Right ventricle myocardium inferior (tissue), 1 donor: ENCODE measurements around the gene SPTBN4. TPM values are rescaled to one million over a fixed set of nuclear protein-coding genes. Genes with fewer than 3 reads are reported as not detected.
A peak's percentile ranks its signal among the peaks of the same experiment; 100 is the strongest.
"Not testable (repeated sequence)": the region's sequence is repeated elsewhere in the genome, so short reads cannot be mapped to it uniquely, and the experiment has no call there.

ENCODE experiments used
- ATAC-seq: fragments of 200-7000 bp; cut with Tn5 transposase; one replicate; pipeline ENCODE4 v1.9.1; 2020; ENCODE audit warnings: mild to moderate bottlenecking, moderate library complexity
- DNase-seq: peaks from one replicate; pipeline ENCODE4 v3.0.0; 2021; ENCODE audit errors: missing footprints
- intact Hi-C: fragments of 100-400 bp; cut with DNase I; formaldehyde crosslinking; loops from one replicate; pipeline ENCODE4 v1.11.0; 2022
- total RNA-seq: library from RNA; stranded (reverse); fragmentation: NEBNext Ultra II Directional; extraction: Animal tissue kit (Norgen Biotek cat#: 25700); gene quantifications from one replicate; pipeline ENCODE4 v1.2.1, GENCODE V29; 2021
- donor health status: DM: no; HTN: yes; CAD: no; lungs with severe emphysema.

SPTBN4 gene
- total RNA-seq, 1 donor from 2014 or later: 5.1 TPM

DNA sequence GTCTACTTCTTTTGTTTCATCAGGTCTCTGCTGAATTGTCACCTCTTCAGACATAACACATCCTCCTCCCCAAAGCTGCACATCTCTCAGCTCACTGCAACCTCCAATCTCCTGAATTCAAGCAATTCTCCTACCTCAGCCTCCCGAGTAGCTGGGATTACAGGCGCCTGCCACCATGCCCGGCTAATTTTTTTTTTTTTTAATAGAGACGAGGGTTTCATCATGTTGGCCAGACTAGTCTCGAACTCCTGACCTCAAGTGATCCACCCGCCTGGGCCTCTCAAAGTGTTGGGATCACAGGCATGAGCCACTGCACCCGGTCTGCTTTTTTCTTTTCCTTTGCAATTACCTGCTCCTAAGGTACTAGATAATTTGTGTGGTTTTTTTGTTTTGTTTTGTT is 34.0 kb upstream of the SPTBN4 start:
- intact Hi-C loops, ATAC-seq, DNase-seq: not testable (repeated sequence)

GRCh38 chr19:40433391-40434216 is 33.2 kb upstream of the SPTBN4 start:
- peak; percentile 91 for DNase-seq
- peak; percentile 98 for ATAC-seq
- intact Hi-C loops: no loop called here

GRCh38 chr19:40438284-40438683 is 28.5 kb upstream of the SPTBN4 start:
- no peak for ATAC-seq
- intact Hi-C loops: no loop called here
- no peak for DNase-seq

DNA sequence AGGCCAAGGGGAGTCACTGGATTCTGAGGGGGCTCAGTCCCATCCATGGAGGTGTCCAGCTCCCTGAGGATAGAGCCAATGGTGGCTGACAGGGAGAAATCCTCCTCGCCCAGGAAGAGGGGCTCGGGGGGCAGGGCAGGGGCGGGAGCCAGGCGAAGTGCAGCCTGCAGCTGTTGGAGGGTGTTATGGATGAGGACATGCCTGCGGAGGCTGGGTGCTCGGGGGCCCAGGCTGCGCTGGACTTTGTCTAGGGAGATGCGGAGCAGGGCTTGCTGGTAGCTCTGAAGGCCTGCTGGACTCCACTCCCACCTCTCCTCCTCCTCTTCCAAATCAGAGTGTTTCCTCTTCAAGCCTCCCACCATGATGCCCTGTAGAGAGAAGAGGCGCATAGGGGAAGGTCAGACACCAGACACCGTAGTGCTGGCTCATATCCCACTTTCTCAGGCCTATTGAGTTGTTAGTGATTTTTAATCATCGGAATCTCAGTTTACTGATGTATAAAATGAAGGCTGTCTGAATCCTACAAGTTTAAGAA is 25.0 kb upstream of the SPTBN4 start:
- DNase-seq (no peak), ATAC-seq (no peak)
- intact Hi-C loops: no loop called here

GRCh38 chr19:40442328-40443130 is 24.3 kb upstream of the SPTBN4 start:
- ATAC-seq (no peak), DNase-seq (no peak)
- intact Hi-C loops: loop anchor here (1.0 kb wide), 1 partner anchor 17 kb away; the partner anchor contains the start of gene SERTAD1

DNA sequence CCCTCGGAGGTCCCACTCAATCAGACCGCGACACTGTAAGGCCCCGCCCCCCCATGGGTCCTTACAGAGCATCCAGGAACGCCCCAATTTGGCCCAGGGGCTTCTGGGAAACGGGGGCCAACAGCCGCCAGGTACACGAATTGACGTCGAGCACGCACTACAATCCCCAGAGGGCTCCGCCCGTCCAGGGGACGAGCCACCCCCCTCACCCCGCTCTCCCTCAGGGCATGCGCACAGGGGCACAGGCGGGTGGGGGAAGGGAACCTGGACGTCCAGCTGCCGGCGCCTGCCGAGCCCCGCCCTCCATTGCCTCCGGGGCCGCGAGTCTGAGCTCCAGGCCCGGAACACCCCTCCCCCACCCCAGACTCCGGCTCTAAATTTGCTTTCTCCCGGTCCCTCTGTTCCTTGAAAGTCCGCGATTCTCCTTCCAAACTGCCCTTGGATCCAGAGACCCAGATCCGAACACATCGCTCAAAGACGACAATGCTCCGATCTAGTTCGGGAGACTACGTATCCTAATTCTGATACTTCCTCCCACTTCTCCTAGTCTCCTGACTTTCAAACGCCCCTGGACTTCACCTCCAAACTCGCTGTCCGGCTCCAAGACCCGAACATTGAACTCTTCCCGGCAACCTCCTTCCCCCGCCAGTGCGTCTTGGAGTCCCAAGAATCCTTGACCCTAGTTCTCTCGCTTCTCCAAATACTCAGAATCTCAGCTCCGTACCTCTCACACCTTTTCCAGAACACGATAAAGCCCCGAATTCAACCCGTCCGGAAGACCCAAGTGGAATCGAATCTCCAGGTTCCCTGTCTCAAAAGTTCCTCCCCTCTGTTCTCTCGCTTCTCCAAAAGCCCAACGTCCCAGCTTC is 23.4 kb upstream of the SPTBN4 start:
- DNase-seq (peak; percentile 100), ATAC-seq (peak; percentile 87)
- intact Hi-C loops: loop anchor here (1.0 kb wide), 1 partner anchor 18 kb away; the partner anchor contains the start of gene SERTAD1

DNA sequence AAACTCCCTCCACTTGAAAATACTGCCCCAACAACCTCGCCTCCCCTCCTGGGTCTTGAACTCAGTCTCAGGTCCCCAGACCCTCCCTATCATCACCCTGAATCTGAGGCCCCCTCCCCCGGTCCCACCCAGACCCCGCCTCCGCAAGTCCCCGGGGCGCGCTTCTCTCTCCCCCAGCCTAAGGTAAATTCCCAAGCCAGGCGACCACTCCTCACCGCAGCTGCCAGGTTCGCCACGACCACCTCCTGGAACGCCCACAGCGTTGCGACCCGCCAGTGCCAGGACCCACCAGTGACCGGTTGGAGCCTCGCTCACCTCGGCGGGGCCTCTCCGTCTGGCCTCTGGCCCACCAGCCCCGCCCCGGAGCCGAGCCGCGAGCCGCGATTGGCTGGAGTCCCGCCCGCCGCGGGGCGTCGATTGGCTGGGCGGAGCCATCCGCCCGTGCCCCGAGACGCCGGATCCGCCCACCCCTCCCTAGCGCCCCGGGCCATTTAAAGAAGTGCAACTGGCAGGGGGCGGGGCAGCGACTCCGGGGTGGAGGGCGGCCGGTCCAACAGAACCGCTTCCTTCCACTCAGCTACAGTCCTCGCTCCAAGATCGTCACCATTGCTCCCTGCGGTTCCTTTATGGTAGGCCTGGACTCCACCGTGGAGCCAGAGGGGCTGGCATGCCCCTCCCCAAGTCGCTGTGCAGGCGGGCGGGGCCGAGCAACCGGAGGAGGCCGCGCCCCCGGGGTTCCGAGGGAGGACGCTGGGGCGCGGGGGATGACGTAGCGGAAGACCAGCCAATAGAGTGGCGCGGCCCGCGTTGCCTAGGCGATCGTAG is 22.6 kb upstream of the SPTBN4 start, which contains the start of gene SERTAD3:
TSS of gene SERTAD3 (minus strand) at position 336 of the 825 bp plus-strand sequence. CDS start 2,255 bp downstream, outside the sequence.
- intact Hi-C loops: loop anchor here (1.0 kb wide), 3 partner anchors 19 to 40 kb away; partner anchors contain the start of genes BLVRB and SERTAD1
- DNase-seq (peak; percentile 99), ATAC-seq (peak; percentile 84)

DNA sequence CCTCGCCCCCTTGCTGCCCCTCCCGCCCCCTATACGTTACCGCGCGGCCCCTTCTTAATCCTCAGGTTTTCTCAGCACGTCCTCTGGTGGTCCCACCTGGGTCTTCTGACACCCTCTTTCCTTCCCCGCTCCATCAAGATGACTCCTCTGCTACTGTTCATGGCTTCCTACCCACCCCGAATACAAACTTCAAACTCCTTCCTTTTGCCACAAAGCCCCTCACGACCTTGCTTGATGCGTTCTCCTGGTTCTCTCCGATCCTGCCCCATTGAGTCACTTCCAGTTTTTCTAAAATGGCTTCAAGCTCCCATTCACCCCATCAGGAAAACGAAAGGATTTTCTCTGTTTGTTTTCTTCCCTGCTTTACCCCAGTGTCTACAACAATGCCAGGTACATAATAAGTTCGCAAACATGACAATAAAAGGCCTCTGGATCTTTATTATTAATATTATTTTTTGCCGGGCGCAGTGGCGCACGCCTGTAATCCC is 21.9 kb upstream of the SPTBN4 start:
- intact Hi-C loops: loop anchor here (1.0 kb wide), 2 partner anchors 20 to 41 kb away; partner anchors contain the start of gene BLVRB
- ATAC-seq (no peak), DNase-seq (no peak)

- ATAC-seq (no peak), DNase-seq (no peak)
- intact Hi-C loops: no loop called here
Observed at GRCh38 chr19:40445780-40446262, 21.0 kb upstream of the SPTBN4 start.

GRCh38 chr19:40446263-40446784 is 20.5 kb upstream of the SPTBN4 start:
- intact Hi-C loops: no loop called here
- ATAC-seq (no peak), DNase-seq (no peak)

DNA sequence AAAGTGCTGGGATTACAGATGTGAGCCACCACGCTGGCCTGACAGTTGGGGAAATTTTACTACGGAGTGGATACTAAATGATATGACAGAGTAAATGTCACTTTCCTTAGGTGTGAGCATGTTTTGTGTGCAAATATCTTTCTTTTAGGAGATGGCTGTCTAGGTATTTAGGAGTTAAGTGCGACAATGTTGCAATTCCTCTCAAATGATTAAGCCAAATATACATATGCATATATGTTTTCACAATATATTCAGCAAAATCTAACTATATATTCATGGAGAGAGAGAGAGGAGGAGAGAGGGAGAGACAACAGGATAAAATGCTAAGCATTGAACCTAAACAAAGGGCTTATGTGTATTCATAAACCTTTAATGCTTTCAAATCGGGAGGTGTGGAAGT is 17.3 kb upstream of the SPTBN4 start:
- no peak for ATAC-seq
- intact Hi-C loops: no loop called here
- no peak for DNase-seq

DNA sequence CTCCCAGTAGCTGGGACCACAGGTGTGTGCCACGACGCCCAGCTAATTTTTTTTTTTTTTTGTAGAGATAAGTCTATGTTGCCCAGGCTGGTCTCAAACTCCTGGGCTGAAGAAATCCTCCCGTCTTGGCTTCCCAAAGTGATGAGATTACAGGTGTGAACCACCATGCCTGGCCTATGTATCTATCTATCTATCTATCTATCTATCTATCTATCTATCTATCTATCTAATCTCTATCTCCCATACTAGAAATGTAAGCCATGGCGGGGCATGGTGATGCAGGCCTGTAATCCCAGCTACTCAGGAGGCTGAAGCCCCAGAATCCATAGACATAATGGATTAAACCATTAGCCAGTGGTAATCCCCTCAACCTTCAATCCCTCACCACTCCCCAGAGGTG is 16.1 kb upstream of the SPTBN4 start:
- ATAC-seq (no peak), DNase-seq (no peak)
- intact Hi-C loops: no loop called here

DNA sequence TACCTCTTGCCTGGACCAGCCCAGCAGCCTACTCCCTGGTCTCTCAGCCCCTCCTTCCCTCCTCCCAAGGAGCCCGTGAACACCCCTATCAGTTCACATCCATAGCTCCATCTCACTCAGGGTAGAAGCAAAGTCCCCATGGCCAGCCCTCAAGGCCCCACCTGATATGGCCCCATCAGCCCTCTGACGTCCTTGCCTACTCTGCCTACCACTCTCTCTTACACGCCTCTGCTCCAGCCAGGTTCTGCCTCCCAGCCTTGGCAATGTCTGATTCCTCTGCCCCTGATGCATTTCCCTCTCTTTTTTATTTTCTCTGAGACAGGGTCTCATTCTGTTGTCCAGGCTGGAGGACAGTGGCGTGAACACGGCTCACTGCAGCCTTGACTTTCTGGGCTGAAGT is 14.8 kb upstream of the SPTBN4 start:
- DNase-seq: no peak
- ATAC-seq: no peak
- intact Hi-C loops: no loop called here

DNA sequence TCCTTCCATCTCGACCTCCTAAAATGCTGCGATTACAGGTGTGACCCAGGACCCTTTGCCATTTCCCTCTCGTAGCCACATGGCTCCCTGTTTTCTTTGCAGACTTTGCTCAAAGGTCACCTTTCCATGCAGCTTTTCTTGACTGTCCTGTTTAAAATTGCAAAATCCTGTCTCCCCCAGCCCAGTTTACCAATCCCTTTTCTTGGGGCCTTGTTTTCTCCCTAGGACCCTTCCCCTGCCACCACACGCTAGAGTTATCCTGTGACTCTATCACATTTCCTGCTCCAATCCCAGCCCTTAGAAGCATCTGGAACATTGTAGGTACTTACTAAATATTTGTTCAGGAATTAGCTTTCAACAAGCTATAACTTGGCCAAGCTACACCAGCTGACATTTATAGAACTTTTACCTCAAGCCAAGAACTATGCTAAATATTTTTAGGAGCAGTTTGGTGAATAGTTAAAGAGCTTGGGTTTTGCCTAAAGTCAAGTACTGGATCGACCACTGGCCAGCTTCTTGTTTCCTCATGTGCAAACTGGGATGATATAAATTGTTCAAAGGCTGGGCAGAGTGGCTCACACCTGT is 13.6 kb upstream of the SPTBN4 start:
- ATAC-seq (no peak), DNase-seq (no peak)
- intact Hi-C loops: no loop called here

DNA sequence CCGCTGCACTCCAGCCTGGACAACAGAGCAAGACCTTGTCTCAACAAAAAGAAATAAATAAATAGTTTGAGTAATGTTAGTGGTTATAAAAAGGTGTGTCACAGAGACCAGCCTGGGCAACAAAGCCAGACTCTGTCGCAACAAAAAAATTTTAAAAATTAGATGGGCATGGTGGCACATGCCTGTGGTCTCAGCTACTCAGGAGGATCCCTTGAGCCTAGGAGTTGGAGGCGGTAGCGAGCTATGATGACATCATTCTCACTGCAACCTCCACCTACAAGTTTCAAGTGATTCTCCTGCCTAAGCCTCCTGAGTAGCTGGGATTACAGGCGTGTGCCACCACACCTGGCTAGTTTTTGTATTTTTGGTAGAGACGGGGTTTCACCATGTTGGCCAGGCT is 12.9 kb upstream of the SPTBN4 start:
- intact Hi-C loops, ATAC-seq, DNase-seq: not testable (repeated sequence)

- DNase-seq (no peak), ATAC-seq (no peak)
- intact Hi-C loops: no loop called here
Observed at GRCh38 chr19:40457048-40457447, 9.8 kb upstream of the SPTBN4 start.
